NCI-H510A treated with DMSO at 0.1 percent for 48 hours (cell line): ENCODE data around the gene ISOC2.
"Not testable (repeated sequence)": the region's sequence is repeated elsewhere in the genome, so short reads cannot be mapped to it uniquely, and the experiment has no call there.

Source experiments
- DNase-seq: peaks from one replicate; lab custom pipeline; 2025; lab: John Stamatoyannopoulos, UW

Gene ISOC2

DNA sequence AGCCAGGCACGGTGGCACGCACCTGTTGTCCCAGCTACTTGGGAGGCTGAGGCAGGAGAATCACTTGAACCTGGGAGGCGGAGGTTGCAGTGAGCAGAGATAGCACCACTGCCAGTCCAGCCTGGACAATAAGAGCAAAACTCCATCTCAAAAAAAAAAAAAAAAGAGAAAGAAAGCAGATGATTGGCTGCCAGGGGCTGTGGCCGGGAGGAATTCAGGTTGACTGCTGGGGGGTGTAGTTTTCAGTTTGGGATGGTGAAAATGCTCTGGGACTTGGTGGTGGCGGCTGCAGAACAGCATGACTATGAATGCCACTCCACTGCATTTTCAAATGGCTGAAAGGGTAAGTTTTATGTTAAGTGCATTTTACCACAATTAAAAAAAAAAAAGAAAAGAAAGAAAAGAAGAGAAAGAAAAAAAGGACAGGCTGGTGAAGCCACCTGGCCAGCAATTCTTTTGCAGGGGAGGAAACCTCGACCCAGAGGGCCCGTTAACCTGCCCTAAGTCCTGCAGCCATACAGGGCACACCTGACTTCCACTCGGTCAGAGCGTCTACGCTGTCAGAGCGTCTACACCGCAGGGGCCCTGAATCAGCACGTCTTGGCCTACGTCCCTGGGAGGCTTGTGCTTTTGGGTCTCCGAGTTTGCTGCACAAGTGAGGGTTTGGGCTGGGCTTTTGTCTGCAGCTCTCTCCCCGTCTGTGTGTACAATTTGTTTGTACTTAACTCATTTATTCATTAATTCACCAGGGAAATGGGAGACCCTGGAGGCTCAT, 3.6 kb downstream of the ISOC2 start:
- DNase-seq = no peak

DNA sequence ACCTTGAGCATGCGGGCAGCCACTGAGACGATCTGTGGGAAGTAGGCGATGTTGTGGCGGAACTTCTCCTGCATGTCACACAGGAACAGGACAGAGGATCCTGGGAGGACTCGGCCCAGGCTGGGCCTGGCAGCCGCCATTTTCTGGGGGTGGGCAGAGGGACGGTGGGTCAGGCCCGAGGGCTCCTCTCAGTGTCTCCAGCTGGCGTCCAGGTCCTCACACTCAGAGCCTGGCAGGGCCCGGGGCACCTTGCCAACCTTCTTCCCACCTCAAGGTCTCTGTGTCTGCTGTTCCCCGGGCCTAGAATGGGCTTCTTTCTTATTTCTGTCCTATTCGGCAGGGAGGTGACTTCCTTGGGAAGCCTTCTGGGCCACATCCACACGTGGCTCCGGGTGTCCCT, 5.1 kb downstream of the ISOC2 start:
- DNase-seq = no peak

DNA sequence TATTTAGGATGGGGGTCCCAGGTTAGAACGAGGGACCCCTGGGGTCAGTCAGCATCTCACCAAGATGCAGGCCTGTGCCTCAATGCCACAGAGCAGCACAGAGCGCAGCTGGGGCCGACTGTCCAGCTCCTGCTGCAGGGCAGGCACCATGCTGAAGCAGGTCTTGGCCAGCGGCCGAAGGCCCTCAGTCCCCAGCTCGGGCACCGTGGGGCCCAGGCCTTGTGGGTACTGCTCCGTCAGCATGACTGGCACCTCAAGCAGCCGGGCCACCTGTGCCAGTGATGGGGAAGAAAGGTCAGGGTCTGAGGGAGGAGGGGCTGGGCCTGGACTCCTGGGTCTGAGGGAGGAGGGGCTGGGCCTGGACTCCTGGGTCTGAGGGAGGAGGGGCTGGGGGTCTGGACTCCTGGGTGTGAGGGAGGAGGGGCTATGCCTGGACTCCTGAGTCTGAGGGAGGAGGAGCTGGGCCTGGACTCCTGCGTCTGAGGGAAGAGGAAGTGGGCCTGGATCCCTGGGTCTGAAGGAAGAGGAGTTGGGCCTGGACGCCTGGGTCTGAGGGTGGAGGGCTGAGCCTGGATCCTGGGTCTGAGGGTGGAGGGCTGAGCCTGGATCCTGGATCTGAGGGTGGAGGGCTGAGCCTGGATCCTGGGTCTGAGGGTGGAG, 5.7 kb downstream of the ISOC2 start:
- no peak for DNase-seq

DNA sequence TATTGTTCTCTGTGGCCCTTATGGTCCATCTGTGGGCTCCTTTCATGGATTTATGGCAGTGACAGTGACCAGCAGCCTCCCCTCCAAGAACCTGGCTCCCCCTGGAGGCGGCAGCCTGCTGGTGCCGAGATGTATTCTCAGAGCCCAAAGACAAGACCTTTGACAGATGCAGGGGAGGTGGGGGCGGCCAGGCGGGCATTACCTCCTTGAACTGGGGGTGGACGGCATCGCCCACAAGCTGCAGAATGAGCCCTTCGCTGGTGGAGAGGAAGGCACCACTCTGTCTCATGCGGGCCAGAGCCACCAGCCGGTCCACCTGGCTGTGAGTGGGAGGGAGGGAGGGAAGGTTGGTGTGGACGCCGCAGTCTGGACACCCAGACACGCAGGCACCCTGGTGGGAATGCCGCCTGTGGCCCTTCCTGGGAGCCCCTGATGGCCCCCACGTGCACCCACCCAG, 6.6 kb downstream of the ISOC2 start:
- peak; percentile 15 for DNase-seq

DNA sequence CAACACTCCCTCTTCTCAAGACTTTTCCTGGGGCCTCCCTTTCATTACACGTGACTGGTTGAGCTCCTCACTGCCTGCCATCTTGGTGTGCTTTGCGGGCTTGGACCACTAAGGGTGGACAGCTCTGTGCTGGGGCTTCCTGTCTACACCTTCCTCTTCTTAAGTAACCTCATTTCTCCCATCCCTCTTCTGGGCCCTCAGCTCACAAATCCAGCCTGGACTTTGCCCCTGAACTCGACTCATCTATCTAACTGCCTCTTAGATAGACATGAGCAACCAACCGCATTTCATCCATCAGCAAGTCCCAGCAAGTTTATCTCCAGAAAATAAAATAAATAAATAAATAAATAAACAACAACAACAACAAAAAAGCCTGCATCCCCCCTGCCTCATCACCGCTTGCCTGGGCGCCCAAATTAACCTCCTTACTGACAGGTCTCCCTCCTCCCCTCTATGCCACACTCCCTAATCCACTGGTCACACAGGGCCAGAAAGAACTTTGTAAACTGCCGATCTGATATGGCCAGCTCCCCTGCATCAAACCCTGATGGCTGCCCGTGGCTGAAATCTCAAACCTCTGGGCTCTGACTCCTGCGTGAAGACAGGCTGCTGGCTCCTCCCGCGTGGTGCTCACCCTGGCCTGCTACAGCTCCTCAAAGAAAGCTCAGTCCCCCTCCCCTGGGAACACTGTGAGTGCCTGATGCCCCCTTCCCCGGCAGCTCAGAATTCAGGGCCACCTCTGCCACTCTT, 7.8 kb downstream of the ISOC2 start:
- DNase-seq = no peak

DNA sequence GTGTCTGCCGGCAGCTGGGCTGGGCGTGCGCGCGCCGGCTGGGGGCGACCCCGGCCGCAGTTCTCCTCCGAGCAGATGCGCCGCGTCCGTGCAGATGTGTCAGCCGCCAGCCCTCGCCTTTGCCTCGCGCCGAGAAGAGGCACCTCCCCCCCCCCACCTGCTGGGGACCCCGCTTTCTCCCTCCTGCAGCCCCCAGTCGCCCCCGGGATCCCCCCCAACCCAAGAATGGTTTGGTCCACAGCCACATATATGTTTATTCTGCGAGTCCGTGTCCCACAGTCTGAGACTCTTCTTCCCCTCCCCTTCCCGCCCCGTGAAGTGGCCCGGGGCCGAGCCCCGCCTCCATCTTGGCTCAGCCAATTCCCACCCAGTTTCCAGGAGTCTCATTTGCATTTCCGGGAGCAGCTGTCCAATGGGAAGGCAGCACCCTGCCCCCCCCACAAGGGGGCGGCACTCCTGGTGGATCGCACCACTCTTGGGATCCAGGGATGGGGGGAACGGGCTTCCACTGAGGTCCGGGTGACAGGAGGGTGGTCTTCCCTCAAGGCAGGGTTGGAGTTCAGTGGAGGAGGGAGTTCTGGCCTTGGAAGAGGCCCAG, 8.6 kb downstream of the ISOC2 start:
- no peak for DNase-seq

DNA sequence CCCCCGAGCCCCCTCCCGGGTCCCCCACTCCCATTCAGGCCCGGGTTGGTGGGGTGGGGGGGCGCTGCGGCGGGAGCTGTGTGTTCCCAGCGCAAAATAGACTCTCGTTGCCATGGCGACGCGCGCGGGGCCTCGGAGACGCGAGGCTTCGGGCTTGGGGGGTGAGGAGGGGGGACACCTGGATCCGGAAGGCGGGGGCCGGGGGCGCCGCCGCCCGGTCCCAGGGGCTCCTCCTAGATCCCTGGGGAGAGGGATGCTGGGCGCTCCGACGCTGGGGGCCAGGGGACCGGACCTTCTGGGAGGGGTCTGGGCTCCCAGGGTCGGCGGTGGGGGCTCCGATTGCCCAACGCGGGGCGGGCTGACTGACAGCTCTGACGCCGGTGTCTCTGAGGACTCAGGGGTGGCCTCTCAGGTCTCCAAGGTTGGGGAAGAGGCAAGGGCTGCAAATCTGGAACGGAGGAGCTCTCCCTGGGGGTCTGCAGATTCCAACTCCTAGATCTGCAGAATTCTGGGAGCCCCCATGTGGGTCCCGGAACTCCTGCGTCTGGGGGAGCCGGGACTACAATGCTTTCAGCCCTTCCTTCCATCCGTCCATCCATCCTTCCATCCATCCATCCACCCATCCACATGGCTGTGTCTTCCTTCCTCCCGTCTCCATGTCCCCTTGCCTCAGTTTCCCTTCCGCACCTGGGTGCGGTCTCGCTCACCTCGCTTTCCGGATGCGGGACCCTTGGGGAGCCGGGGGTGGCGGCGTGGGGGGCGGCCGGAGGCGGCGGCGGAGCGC, 9.3 kb downstream of the ISOC2 start:
- DNase-seq = no peak

DNA sequence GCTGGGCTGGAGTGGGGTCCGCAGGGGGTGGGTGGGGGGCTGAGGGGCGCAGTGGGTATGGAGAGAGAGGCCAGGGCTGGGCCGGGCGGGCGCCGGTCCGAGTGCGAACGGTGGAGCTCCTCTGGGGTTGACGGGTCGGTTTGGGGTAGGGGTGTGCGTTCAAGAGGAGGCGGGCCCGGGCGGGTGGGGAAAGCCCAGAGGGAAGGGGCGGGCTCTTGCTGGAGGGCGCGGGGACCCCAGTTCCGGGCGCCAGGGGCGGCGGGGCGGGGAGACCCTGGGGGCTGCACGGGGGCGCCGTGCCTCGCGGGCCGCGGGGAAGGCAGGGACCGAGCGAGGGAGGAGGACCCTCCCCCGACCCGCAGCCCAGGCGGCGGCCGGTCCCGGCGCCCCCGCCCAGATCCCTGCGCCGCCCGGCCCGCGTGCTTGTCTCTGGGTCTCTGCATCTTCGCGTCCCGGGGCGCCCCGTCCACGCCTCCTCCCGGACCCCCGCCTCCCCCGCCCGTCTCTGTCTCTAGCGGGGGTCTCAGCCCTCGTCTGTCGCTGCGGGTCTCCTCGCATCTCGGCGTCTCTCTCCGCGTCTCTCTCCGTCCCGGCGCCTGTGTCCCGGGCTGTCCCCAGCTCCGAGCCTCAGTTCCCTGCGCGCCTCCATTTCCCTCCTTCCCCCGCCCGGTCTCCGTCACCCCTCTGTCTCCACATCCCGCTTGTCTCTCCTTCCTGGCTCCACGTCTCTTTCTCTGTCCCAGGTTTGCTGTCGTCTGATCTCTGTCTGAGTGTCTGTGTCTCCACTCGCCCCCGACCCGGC, 10.1 kb downstream of the ISOC2 start:
- no peak for DNase-seq

DNA sequence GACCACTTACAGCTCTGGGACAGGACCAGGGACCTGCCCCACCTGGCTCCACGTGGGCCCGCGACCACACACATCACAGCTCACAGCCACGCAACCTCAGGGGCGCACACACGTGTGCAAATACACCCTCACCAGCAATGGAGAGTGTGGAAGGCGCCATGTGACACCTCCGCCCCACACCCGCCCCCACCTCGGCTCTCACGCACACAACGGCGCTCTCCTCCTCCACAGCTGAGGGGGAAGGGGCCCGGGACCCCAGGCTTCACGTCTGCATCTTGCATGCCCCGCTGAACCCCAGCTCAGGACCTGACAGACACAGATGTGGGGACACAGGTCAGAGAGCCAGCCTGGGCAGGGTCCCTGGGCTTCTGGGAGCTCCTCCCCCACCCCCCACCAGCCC, 12.0 kb downstream of the ISOC2 start:
- DNase-seq = no peak

DNA sequence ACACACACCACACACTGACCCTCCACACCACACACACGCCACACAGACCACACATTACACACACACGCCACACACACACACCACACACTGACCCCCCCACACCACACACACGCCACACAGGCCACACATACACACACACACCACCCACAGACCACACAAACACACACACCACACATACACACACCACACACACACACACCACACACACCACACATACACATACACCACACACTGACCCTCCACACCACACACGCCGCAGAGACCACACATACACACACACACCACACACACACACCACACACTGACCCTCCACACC, 13.3 kb downstream of the ISOC2 start:
- DNase-seq = not testable (repeated sequence)

DNA sequence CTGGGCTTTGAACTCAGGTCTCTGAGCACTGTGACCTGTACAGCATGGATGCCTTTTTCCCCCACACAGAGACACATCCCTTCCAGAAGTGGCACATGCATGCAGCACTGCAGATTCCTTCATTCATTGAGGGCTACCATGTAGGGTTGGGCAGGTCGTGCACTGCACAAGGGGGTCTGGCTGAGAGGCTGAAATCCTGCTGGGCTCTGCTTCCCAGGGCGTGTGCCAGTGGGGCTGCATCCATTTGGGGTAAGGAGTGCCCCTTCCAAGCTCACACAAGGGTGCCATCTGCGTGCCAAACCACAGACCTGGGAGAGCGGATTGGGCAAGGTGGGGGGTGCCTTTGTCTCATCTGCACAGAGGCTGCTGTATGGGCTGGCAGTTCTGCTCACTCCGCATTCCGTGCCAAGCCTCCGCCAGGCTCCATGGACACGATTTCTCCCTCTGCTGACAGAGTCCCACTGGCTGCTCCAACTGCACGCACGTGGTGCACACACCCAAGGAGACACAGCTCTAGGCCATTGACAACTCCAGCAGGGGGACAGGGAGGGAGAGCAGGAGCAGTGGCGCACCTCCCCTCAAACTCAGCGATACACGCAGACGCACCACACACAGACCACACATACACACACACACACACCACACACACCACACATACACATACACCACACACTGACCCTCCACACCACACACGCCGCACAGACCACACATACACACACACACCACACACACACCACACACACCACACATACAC, 13.8 kb downstream of the ISOC2 start:
- peak; percentile 20 for DNase-seq

DNA sequence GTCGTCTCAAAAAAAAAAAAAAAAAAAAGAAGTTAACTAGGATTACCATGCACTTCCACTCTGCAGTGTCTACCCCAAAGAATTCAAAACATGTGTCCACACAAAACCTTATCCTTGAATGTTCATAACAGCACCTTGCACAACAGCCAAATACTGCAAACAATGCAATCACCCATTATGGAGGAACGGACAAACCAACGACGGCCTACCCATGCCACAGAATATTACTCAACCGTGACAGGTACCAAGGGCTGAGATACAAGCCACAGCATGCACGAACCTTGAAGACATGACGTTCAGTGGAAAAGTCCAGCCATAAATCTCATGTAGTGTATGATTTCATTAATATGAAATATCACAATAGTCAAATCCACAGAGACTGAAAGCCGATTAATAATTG, 15.4 kb downstream of the ISOC2 start:
- DNase-seq = no peak

DNA sequence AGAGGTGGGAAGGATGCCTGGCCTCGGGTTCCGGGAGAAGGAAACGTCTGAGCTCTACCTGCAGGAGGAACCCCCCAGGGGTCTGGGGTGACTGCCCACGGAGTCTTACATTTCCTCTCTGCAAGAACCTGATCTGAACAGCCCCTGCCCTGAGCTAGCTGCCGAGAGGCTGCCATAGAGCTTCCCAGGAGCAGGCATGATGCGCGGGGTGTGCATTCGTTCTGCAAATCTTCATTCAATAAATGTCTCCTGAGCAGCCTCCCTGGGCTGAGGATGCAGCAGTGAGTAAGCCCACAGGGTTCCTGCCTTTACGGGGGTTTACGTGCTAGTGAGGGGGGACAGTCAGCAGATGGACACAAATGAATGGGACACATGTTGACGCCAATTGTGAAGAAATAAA, 16.8 kb downstream of the ISOC2 start:
- DNase-seq = no peak

DNA sequence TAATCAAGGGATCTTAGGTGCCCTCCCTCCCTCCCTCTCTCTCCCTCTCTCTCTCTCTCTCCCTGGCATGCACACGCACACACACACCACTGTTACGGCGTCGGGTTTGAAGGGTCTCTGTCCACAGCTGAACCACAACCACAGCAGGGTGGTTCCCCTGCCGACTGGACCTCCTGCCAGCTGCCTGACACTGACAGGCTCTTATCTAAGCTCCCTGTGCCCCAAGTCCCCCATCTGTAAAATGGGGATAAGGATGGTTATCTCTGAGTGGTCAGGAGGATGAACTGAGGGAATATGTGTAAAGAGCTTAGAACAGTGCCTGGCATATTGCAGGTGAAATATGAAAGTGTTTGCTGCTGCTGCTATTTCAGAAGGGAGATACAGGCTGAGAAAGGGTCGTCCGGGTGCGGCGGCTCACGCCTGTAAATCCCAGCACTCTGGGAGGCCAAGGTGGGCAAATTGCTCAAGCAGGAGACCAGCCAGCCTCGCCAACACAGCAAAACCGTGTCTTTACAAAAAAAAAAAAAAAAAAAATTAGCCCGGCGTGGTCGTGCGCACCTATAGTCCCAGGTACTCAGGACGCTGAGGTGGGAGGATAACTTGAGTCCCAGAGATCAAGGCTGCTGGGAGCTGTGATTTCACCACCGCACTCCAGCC, 17.5 kb downstream of the ISOC2 start:
- DNase-seq = no peak

DNA sequence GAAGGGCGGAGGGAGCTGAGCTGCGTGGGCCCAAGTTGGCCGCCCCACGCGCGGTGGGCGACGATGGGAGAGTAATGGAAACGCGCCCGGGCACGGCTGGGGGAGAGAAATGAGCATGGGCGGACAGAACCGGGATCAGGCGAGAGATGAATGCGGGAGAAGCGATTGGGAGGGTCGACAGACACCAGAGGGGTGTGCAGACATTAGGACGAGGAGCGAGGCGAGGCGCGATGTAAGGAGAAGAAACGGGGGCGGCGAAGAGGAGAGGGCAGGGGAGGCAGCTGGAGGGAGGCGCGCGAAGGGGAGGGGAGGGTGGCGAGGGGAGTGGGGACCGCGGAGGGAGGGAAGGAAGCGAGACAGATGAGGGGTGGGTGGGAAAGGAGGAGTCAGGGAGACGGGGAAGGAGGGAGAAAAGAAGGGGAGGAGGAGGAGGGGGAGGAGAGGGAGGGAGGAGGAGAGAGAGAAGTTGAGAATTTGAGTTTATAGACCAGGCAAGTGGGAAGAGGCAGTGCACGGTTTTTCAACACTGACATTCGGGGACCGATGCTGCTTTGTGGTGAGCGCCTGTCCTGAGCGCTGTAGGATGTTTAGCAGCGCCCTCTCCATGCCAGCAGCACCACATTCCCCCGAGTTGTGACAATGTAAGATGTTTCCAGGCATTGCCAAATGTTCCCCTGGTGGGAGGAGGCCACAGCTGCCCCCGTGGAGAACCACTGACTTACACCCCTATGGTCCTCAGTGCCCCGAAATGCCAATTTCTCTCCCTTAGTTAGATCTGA, 18.2 kb downstream of the ISOC2 start, which contains the start of gene SHISA7:
SHISA7 (minus strand) TSS at position 256 of the 779 bp plus-strand sequence. CDS start 437 bp downstream, outside the sequence.
- no peak for DNase-seq

DNA sequence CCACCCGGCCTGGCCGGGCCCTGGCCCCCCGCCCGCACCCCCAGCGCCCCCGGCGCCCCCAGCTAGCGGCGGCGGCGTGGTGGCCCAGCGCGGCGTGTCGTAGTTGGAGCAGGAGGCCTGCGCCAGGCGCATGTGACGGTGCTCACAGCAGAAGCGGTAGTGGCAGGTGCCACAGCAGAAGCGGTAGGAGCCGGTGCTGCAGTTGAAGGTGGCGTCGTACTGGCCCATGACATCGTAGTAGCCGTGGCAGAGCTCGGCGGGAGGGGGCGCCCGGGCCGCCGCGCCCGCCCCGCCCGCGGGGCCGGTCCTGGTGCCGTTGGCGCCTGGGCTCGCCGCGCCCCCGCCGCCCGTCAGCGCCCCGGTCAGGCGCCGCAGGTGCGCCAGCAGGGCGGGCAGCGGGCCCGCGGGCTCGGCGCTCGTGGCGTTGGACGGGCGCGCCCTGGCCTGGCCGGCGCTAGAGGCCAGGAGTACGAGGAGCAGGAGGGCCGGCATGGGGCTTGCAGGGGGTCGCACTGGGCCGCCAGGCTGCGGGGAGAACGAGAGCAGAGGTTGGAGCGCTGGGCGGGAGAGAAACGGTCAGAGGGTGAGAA, 19.0 kb downstream of the ISOC2 start:
- DNase-seq = peak; percentile 37

DNA sequence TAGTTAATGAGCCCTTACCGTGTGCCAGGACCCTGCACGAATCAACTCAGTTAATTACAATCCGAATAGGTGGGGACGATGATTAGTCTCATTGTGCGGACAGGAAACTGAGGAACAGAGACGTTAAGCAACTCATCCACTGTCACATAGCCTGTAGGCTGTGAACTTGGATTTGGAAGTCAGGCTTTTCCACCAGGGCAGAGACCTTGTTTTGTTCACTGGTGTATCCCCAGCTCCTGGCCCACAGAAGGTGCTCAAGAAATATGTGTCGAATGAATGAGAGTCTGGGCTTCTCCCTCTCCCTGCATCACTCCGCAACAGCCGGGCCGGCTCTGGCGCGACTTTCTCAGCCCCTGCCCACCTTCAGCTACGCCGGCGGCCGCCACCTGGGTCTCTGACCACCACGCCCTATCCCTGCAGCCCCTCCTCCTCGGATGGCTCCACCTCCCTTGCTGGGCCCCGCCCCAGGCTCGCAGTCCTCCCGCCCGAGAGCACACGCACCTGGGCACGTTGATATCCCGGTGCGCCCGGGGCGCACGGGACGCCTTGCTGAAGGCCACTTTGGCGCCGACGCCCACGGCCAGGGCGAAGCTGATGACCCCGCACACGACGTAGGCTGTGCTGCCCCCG, 19.6 kb downstream of the ISOC2 start:
- no peak for DNase-seq

DNA sequence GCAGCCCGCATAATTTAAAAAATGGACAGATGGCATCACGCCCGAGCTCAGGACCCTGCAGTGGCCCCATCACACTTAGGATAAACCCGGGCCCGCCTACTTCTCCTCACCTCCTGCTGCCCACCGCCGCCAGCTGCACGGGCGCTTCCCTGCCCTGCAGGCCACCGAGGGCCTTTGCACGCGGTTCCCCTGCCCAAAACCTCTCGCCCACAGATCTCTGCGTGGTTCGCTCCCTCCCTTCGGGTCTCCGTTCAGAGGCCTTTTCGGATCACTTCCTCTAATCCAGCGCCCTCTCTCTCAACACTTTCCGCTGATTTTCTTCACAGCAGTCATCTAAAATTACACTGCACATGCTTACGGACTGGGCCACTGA, 20.1 kb downstream of the ISOC2 start:
- no peak for DNase-seq
